Adrenal gland (tissue), 5 donors: ENCODE data around the gene TOP2A.

ENCODE experiments used
- CTCF ChIP-seq, 6 experiments: fragments of 450-650 bp in 4 of 6; fragments of 200-600 bp in 2 of 6; sonication (generic) in 1 of 6; IDR thresholded peaks; 1 replicate in 5 of 6; 2 replicates in 1 of 6; pipeline versions ENCODE4 v1.5.1 to v1.8.0; 2016 to 2021; ENCODE audit warnings: antibody characterized with exemption in 6 of 6, mild to moderate bottlenecking in 2 of 6, moderate library complexity in 1 of 6
- POLR2A ChIP-seq, 2 donors: fragments of 450-650 bp; IDR thresholded peaks; one replicate each; pipeline ENCODE4 v1.6.1; 2017; ENCODE audit warnings: antibody characterized with exemption in 2 of 2, mild to moderate bottlenecking in 2 of 2, moderate library complexity in 1 of 2
- donor health status: DM: no; HTN: no; CAD: no.

GRCh38 chr17:40343219-40344119, 74.2 kb downstream of the TOP2A start:
- TF ChIP-seq CTCF (IDR thresholded peaks at IDR 0.05) = no peak
- TF ChIP-seq POLR2A (IDR thresholded peaks at IDR 0.05) = no peak
